Stimulated activated naive CD8-positive, alpha-beta T cell treated with anti-CD3 and anti-CD28 coated beads, Interleukin-15, Interleukin-2, amounts not matched to agents 100 ng/mL and 50 ng/mL, for 24 hours (primary cell): ENCODE results near the gene PHOSPHO2.

Source experiments
- H3K27ac Mint-ChIP-seq: one replicate; pipeline ENCODE4 v1.8.0; 2021; ENCODE audit warnings: mild to moderate bottlenecking, mixed read lengths
- H3K27me3 Mint-ChIP-seq: one replicate; pipeline ENCODE4 v1.8.0; 2021; ENCODE audit warnings: mixed read lengths
- H3K36me3 Mint-ChIP-seq: one replicate; pipeline ENCODE4 v1.8.0; 2021; ENCODE audit warnings: low read depth, mixed read lengths
- H3K4me1 Mint-ChIP-seq: one replicate; pipeline ENCODE4 v1.8.0; 2021; ENCODE audit warnings: low read depth, mixed read lengths
- H3K4me3 Mint-ChIP-seq: one replicate; pipeline ENCODE4 v1.8.0; 2021; ENCODE audit warnings: mild to moderate bottlenecking, mixed read lengths
- H3K9me3 Mint-ChIP-seq: one replicate; pipeline ENCODE4 v1.8.0; 2021; ENCODE audit warnings: mixed read lengths

PHOSPHO2 gene

DNA sequence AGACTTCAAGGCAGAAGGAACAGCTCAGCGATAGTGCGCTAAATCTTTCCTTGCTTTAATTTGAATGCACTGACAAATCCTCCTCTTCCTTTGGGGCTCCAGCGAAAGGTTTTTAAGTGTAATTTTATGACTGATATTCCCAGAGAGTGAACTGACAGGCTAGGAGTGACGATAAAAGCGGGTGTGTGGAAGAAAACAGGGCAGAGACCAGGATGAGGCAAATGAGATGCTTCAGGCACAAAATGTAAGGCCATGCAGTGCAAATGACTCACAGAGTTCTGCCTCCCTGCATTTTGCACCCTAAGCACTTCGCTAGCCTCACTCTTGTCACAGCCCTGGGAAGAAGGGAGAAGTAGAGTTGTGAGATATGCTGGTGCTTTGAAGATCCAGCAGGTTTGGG, 54.0 kb downstream of the PHOSPHO2 start:
- no peaks in the 10 kb centered on the region for H3K27me3 Mint-ChIP-seq
- H3K4me1 Mint-ChIP-seq, result no peaks in the 10 kb centered on the region
- no peak overlapping the region for H3K4me3 Mint-ChIP-seq
- H3K27ac Mint-ChIP-seq, result no peak overlapping the region
- H3K36me3 Mint-ChIP-seq, result peaks cover 19% of the 10 kb centered on the region
- no peaks in the 10 kb centered on the region for H3K9me3 Mint-ChIP-seq
